HepG2 (cell line): ENCODE results near the gene ADGRB2. TPM values are rescaled to one million over a fixed set of nuclear protein-coding genes. Genes with fewer than 3 reads are reported as not detected.

ENCODE experiments used
- ATAC-seq: fragments of 200-7000 bp; cut with Tn5 transposase; 3 replicates; pipeline ENCODE4 v1.9.1; 2020; ENCODE audit warnings: mild to moderate bottlenecking, moderate library complexity
- BruUV-seq: library from RNA; stranded (reverse); fragments of 400-500 nt; replicated peaks from 2 replicates; lab custom pipeline; 2021; lab: Mats Ljungman, UMichigan
- CTCF ChIA-PET: fragments of 300-600 bp; formaldehyde crosslinking; extraction: SDS; loops from one replicate; lab custom pipeline; 2021; ENCODE audit warnings: low total read pairs, inconsistent platforms, low intra/inter-chr PET ratio; lab: Yijun Ruan, JAX
- POLR2A ChIA-PET: fragments of 350-600 bp; sonication (Branson Sonifier 250); formaldehyde crosslinking; loops from one replicate; lab custom pipeline; 2020; ENCODE audit warnings: antibody characterized with exemption, inconsistent platforms; lab: Yijun Ruan, JAX
- DNase-seq: peaks from one replicate; pipeline ENCODE4 v3.0.0-alpha.2; 2015; ENCODE audit warnings: low spot score
- FAIRE-seq: peaks from 3 replicates; lab custom pipeline; 2011; peaks lifted over from hg19 to GRCh38; lab: Jason Lieb, UNC
- H2AFZ ChIP-seq: one replicate; pipeline ENCODE4 v1.6.1; 2011; ENCODE audit warnings: low read length, inconsistent platforms
- H3K27ac ChIP-seq: fragments of 300-600 bp; 3 replicates; pipeline ENCODE4 v1.8.0; 2011; ENCODE audit warnings: mixed run types, mild to moderate bottlenecking, mixed read lengths, low read length, inconsistent platforms; ENCODE audit not compliant: insufficient read depth; ENCODE audit errors: extremely low read length
- H3K27me3 ChIP-seq, 2 experiments: fragments of 200-600 bp in 1 of 2; 2 replicates in 1 of 2; 3 replicates in 1 of 2; pipeline versions ENCODE4 v1.6.0 to v1.8.0; 2011; ENCODE audit warnings: low read length in 2 of 2, mild to moderate bottlenecking in 2 of 2, moderate library complexity in 2 of 2, inconsistent platforms in 1 of 2; ENCODE audit not compliant: insufficient read depth in 2 of 2, control insufficient read depth in 1 of 2
- H3K36me3 ChIP-seq, 2 experiments: fragments of 200-600 bp in 1 of 2; replicated peaks in 1 of 2; 2 replicates in 1 of 2; 3 replicates in 1 of 2; pipeline versions ENCODE4 v1.5.1 to v1.8.0; 2011; ENCODE audit warnings: low read length in 2 of 2, inconsistent platforms in 1 of 2; ENCODE audit not compliant: insufficient read depth in 2 of 2, control insufficient read depth in 1 of 2
- H3K4me1 ChIP-seq: 2 replicates; pipeline ENCODE4 v1.5.1; 2012; ENCODE audit warnings: low read length, inconsistent platforms; ENCODE audit not compliant: insufficient read depth
- H3K4me2 ChIP-seq: 2 replicates; pipeline ENCODE4 v1.6.0; 2011; ENCODE audit warnings: low read depth, low read length, inconsistent platforms
- H3K4me3 ChIP-seq, 3 experiments: fragments of 200-600 bp in 1 of 3; sonication (generic), shearing (Covaris generic) in 1 of 3; replicated peaks in 1 of 3; 2 replicates each; pipeline ENCODE4 v1.5.1; 2011 to 2016; ENCODE audit warnings: low read length in 3 of 3, inconsistent platforms in 2 of 3, low read depth in 2 of 3, mild to moderate bottlenecking in 2 of 3, control low read depth in 1 of 3, mixed read lengths in 1 of 3; ENCODE audit not compliant: insufficient read depth in 1 of 3
- H3K79me2 ChIP-seq: one replicate; pipeline ENCODE4 v1.6.1; 2011; ENCODE audit warnings: low read length, inconsistent platforms; ENCODE audit not compliant: insufficient read depth
- H3K9ac ChIP-seq: 2 replicates; pipeline ENCODE4 v1.6.0; 2011; ENCODE audit warnings: mild to moderate bottlenecking, low read depth, low read length, inconsistent platforms; ENCODE audit not compliant: insufficient read depth
- H3K9me3 ChIP-seq: 2 replicates; pipeline ENCODE4 v1.5.1; 2012; ENCODE audit warnings: mild to moderate bottlenecking, low read length
- H4K20me1 ChIP-seq: 2 replicates; pipeline ENCODE4 v1.6.0; 2011; ENCODE audit warnings: inconsistent platforms, mild to moderate bottlenecking, low read length, moderate library complexity; ENCODE audit not compliant: insufficient read depth
- HMG20A ChIP-seq: IDR thresholded peaks from 2 replicates; pipeline ENCODE4 v1.6.1; 2016; ENCODE audit warnings: borderline replicate concordance
- KAT8 ChIP-seq: IDR thresholded peaks from 2 replicates; pipeline ENCODE4 v1.6.1; 2016; ENCODE audit warnings: missing genetic modification reagents, missing compliant biosample characterization
- NBN ChIP-seq: fragments of 450-650 bp; conservative IDR thresholded peaks from 2 replicates; pipeline ENCODE4 v1.6.1; 2017
- RCOR2 ChIP-seq: IDR thresholded peaks from 2 replicates; pipeline ENCODE4 v1.6.1; 2016; ENCODE audit warnings: missing biosample characterization, missing genetic modification reagents
- RFXANK ChIP-seq: IDR thresholded peaks from 2 replicates; pipeline ENCODE4 v1.6.1; 2016
- RORA ChIP-seq: sonication (generic); formaldehyde crosslinking; IDR thresholded peaks from 2 replicates; pipeline ENCODE4 v1.5.0; 2020; ENCODE audit warnings: mild to moderate bottlenecking, missing genetic modification reagents, moderate library complexity
- SMC3 ChIP-seq: IDR thresholded peaks from 2 replicates; pipeline ENCODE4 v1.6.1; 2011; ENCODE audit warnings: low read length, improper control_type of control experiment
- SNAI1 ChIP-seq: sonication (generic); formaldehyde crosslinking; IDR thresholded peaks from 2 replicates; pipeline ENCODE4 v1.5.0; 2020; ENCODE audit warnings: mild to moderate bottlenecking, missing genetic modification reagents, borderline replicate concordance
- TGIF2 ChIP-seq: IDR thresholded peaks from 2 replicates; pipeline ENCODE4 v1.6.1; 2016; ENCODE audit warnings: control low read depth, missing compliant biosample characterization
- ZNF124 ChIP-seq: sonication (generic); formaldehyde crosslinking; IDR thresholded peaks from 2 replicates; pipeline ENCODE4 v1.4.0; 2020; ENCODE audit warnings: missing genetic modification reagents
- ZNF549 ChIP-seq: sonication (generic); formaldehyde crosslinking; IDR thresholded peaks from 2 replicates; pipeline ENCODE4 v1.5.0; 2020; ENCODE audit warnings: missing genetic modification reagents
- WGBS: methylation state at CpG from one replicate; pipeline ENCODE4 v1.1.6; 2017; ENCODE audit warnings: low lambda C conversion rate; 5-methylcytosine and 5-hydroxymethylcytosine counted together
- in situ Hi-C: cut with HindIII; loops from 2 replicates; pipeline ENCODE4 v1.10.0; 2017; ENCODE audit warnings: low pct_unique_long_range_greater_than_20kb; ENCODE audit not compliant: extremely low pct_ligation_motif_present
- intact Hi-C: fragments of 100-400 bp; cut with micrococcal nuclease; formaldehyde crosslinking; loops from one replicate; pipeline ENCODE4 v1.10.0; 2022; ENCODE audit not compliant: unreplicated experiment
- polyA plus RNA-seq, 8 experiments: library from polyadenylated mRNA; depleted of rRNA in 3 of 8; stranded (reverse) in 7 of 8; unstranded in 1 of 8; fragments of >200 nt; fragmentation: Illumina TruSeq in 4 of 8; extraction: Trizol in 4 of 8; gene quantifications; 2 replicates each; pipeline versions ENCODE4 v1.2.1 to v1.2.3, GENCODE V29; 2011 to 2016; ENCODE audit warnings: low read depth in 4 of 8, missing spikeins in 1 of 8, mixed read lengths in 1 of 8; ENCODE audit not compliant: insufficient read depth in 1 of 8
- total RNA-seq, 5 experiments: library from RNA; depleted of rRNA; stranded (reverse); fragments of >200 nt; fragmentation: Illumina TruSeq; extraction: Trizol; gene quantifications; 2 replicates each; pipeline ENCODE4 v1.2.3, GENCODE V29; 2016; ENCODE audit warnings: low read depth in 1 of 5
- TF ChIP-seq, protein P1 (sequence below): fragments of 450-650 bp; IDR thresholded peaks from 2 replicates; pipeline ENCODE4 v1.6.1; 2017
- TF ChIP-seq, protein P2 (sequence below): sonication (generic); formaldehyde crosslinking; IDR thresholded peaks from 2 replicates; pipeline ENCODE4 v1.5.0; 2020; ENCODE audit warnings: mild to moderate bottlenecking, missing genetic modification reagents, moderate library complexity
- TF ChIP-seq, protein P3 (sequence below): sonication (generic); formaldehyde crosslinking; IDR thresholded peaks from 2 replicates; pipeline ENCODE4 v1.8.1; 2023; ENCODE audit warnings: mild to moderate bottlenecking, missing genetic modification reagents, borderline replicate concordance
- TF ChIP-seq, protein P4 (sequence below): IDR thresholded peaks from 2 replicates; pipeline ENCODE4 v1.6.1; 2016; ENCODE audit warnings: missing compliant biosample characterization, missing genetic modification reagents, borderline replicate concordance
- TF ChIP-seq, protein P5 (sequence below): sonication (generic); formaldehyde crosslinking; IDR thresholded peaks from 2 replicates; pipeline ENCODE4 v1.5.1; 2020; ENCODE audit warnings: mild to moderate bottlenecking, missing genetic modification reagents, borderline replicate concordance

Gene ADGRB2
- total and polyA plus RNA-seq, 2 of the 13 experiments (the other 11 are each of a cell fraction or from before 2014, with no cell fraction given): 0.03 to 0.09 TPM

DNA sequence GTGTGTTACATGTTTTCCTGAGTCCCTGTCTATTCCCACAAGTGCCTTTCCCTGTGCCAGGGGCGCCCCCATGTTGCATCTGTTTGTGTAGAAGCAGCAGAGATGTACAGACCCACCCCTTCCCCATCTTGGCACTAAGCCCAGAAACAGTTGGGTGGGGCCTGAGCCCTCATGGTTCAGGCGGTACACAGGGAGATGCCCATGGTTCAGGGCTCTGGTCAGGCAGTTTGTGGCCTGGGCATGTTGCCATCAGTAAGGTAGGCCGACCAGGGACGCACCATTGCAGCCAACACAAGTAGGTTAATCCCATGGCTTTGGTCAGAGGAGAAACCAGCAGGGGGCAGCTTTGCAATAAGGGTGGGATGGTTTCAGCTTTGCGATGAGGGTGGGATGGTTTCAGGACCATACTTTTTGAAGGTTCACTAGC lies 914 bp upstream of the ADGRB2 start:
- ChIA-PET POLR2A (no interaction called here), CTCF (interaction anchor here (1.2 kb wide), 1 partner anchor 25 kb away, joined by 5 read pairs; no protein-coding TSS in a partner anchor)
- TF ChIP-seq HMG20A (CRISPR knock-in tag): no peak
- no peak for TF ChIP-seq RORA (CRISPR knock-in tag)
- no peak for TF ChIP-seq ZNF549 (CRISPR knock-in tag)
- TF ChIP-seq, protein P1, sequence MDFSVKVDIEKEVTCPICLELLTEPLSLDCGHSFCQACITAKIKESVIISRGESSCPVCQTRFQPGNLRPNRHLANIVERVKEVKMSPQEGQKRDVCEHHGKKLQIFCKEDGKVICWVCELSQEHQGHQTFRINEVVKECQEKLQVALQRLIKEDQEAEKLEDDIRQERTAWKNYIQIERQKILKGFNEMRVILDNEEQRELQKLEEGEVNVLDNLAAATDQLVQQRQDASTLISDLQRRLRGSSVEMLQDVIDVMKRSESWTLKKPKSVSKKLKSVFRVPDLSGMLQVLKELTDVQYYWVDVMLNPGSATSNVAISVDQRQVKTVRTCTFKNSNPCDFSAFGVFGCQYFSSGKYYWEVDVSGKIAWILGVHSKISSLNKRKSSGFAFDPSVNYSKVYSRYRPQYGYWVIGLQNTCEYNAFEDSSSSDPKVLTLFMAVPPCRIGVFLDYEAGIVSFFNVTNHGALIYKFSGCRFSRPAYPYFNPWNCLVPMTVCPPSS: no peak
- TF ChIP-seq, protein P2, sequence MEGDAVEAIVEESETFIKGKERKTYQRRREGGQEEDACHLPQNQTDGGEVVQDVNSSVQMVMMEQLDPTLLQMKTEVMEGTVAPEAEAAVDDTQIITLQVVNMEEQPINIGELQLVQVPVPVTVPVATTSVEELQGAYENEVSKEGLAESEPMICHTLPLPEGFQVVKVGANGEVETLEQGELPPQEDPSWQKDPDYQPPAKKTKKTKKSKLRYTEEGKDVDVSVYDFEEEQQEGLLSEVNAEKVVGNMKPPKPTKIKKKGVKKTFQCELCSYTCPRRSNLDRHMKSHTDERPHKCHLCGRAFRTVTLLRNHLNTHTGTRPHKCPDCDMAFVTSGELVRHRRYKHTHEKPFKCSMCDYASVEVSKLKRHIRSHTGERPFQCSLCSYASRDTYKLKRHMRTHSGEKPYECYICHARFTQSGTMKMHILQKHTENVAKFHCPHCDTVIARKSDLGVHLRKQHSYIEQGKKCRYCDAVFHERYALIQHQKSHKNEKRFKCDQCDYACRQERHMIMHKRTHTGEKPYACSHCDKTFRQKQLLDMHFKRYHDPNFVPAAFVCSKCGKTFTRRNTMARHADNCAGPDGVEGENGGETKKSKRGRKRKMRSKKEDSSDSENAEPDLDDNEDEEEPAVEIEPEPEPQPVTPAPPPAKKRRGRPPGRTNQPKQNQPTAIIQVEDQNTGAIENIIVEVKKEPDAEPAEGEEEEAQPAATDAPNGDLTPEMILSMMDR (CRISPR knock-in tag): peak; percentile 55
- TF ChIP-seq, protein P3, sequence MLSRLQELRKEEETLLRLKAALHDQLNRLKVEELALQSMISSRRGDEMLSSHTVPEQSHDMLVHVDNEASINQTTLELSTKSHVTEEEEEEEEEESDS (CRISPR knock-in tag): no peak
- no peak for TF ChIP-seq NBN
- TF ChIP-seq KAT8 (CRISPR knock-in tag): no peak
- TF ChIP-seq RFXANK (CRISPR knock-in tag): no peak
- peak; percentile 13; the same call in 1 of the 2 replicates for TF ChIP-seq SMC3
- TF ChIP-seq RCOR2: no peak
- TF ChIP-seq TGIF2 (CRISPR knock-in tag): no peak
- TF ChIP-seq, protein P4, sequence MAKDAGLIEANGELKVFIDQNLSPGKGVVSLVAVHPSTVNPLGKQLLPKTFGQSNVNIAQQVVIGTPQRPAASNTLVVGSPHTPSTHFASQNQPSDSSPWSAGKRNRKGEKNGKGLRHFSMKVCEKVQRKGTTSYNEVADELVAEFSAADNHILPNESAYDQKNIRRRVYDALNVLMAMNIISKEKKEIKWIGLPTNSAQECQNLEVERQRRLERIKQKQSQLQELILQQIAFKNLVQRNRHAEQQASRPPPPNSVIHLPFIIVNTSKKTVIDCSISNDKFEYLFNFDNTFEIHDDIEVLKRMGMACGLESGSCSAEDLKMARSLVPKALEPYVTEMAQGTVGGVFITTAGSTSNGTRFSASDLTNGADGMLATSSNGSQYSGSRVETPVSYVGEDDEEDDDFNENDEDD (CRISPR knock-in tag): no peak
- TF ChIP-seq SNAI1 (CRISPR knock-in tag): no peak
- TF ChIP-seq, protein P5, sequence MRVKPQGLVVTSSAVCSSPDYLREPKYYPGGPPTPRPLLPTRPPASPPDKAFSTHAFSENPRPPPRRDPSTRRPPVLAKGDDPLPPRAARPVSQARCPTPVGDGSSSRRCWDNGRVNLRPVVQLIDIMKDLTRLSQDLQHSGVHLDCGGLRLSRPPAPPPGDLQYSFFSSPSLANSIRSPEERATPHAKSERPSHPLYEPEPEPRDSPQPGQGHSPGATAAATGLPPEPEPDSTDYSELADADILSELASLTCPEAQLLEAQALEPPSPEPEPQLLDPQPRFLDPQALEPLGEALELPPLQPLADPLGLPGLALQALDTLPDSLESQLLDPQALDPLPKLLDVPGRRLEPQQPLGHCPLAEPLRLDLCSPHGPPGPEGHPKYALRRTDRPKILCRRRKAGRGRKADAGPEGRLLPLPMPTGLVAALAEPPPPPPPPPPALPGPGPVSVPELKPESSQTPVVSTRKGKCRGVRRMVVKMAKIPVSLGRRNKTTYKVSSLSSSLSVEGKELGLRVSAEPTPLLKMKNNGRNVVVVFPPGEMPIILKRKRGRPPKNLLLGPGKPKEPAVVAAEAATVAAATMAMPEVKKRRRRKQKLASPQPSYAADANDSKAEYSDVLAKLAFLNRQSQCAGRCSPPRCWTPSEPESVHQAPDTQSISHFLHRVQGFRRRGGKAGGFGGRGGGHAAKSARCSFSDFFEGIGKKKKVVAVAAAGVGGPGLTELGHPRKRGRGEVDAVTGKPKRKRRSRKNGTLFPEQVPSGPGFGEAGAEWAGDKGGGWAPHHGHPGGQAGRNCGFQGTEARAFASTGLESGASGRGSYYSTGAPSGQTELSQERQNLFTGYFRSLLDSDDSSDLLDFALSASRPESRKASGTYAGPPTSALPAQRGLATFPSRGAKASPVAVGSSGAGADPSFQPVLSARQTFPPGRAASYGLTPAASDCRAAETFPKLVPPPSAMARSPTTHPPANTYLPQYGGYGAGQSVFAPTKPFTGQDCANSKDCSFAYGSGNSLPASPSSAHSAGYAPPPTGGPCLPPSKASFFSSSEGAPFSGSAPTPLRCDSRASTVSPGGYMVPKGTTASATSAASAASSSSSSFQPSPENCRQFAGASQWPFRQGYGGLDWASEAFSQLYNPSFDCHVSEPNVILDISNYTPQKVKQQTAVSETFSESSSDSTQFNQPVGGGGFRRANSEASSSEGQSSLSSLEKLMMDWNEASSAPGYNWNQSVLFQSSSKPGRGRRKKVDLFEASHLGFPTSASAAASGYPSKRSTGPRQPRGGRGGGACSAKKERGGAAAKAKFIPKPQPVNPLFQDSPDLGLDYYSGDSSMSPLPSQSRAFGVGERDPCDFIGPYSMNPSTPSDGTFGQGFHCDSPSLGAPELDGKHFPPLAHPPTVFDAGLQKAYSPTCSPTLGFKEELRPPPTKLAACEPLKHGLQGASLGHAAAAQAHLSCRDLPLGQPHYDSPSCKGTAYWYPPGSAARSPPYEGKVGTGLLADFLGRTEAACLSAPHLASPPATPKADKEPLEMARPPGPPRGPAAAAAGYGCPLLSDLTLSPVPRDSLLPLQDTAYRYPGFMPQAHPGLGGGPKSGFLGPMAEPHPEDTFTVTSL (CRISPR knock-in tag): no peak
- TF ChIP-seq ZNF124: no peak

More for the DNA sequence above, 914 bp upstream of the ADGRB2 start:
- H3K4me3 ChIP-seq: no peak overlapping the region
- H3K4me1 ChIP-seq: peaks cover 43% of the 10 kb centered on the region
- no peak overlapping the region for H2AFZ ChIP-seq
- peaks cover 14 to 66% of the 10 kb centered on the region in 2 experiments for H3K27me3 ChIP-seq
- DNase-seq (no peak), ATAC-seq (peak; percentile 22), FAIRE-seq (no peak)
- no TSS peak for BruUV-seq
- in situ Hi-C loops (no loop called here), intact Hi-C loops (loop anchor here (2.0 kb wide), 1 partner anchor 24 kb away; no protein-coding TSS in a partner anchor)
- H3K9ac ChIP-seq: no peak overlapping the region
- no peaks in the 10 kb centered on the region for H3K79me2 ChIP-seq
- H3K9me3 ChIP-seq: no peaks in the 10 kb centered on the region
- no peaks in the 10 kb centered on the region for H4K20me1 ChIP-seq
- no peak overlapping the region for H3K27ac ChIP-seq
- no peaks in the 10 kb centered on the region for H3K36me3 ChIP-seq
- 67% methylated on average over 2 of the region's 5 CpGs for WGBS
- H3K4me2 ChIP-seq: no peak overlapping the region
